Suprapubic skin (tissue), 4 donors: ENCODE results near the gene RAMACL.

Experiments used
- EP300 ChIP-seq: sonication (generic); formaldehyde crosslinking; IDR thresholded peaks from one replicate; pipeline ENCODE4 v1.6.1; 2017; ENCODE audit warnings: antibody characterized with exemption
- POLR2A ChIP-seq, 2 donors: fragments of 450-650 bp; IDR thresholded peaks; one replicate each; pipeline ENCODE4 v1.6.1; 2017; ENCODE audit warnings: antibody characterized with exemption in 2 of 2, mild to moderate bottlenecking in 2 of 2, moderate library complexity in 2 of 2
- POLR2AphosphoS5 ChIP-seq, 3 donors: sonication (generic); formaldehyde crosslinking; IDR thresholded peaks; one replicate each; pipeline ENCODE4 v1.6.1; 2017; ENCODE audit warnings: antibody characterized with exemption in 3 of 3
- TF ChIP-seq, protein P1 (sequence below), 2 donors: fragments of 200-600 bp in 1 of 2; fragments of 450-650 bp in 1 of 2; sonication (generic) in 1 of 2; IDR thresholded peaks; one replicate each; pipeline ENCODE4 v1.5.1; 2016 to 2019; ENCODE audit warnings: antibody characterized with exemption in 2 of 2, mild to moderate bottlenecking in 1 of 2, moderate library complexity in 1 of 2

DNA sequence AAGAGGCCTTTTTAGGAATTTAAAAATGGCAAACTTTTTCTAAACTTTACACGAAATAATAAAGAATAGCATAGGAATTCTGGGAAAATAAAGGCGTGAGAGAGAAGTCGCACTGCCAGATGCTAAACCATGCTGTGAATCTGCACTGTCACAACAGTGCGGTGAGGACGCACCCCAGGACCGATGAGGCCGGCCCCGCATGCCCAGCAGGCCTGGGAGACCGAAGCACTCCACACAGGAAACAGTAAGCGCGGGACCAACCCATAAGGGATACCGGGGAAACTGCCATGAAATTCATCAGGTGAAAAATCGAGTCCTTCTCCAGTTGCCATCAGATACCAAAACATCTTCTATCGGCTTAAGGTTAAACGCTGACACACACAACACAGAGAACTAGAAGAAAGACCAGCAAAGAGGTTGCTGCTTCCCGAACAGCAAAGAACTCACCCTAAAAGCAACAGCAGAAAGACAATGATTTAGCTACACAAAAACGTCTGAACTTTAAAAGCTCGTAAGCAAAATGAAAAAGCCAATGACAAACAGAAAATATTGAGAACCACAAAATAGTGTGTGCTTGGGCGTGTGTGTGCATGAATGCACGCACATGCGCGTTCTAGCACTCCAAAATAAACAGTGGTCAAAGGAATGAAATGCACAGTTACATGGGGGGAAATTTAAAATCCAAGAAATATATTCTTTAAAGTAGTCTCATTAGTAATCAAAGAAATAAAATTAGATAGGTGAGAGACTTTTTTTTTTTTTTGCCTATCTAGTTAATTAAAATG, 15.4 kb downstream of the RAMACL start:
- TF ChIP-seq EP300 (no peak), POLR2A (IDR thresholded peaks at IDR 0.05) (no peak), POLR2AphosphoS5 (IDR thresholded peaks at IDR 0.05) (no peak)
- TF ChIP-seq, protein P1, sequence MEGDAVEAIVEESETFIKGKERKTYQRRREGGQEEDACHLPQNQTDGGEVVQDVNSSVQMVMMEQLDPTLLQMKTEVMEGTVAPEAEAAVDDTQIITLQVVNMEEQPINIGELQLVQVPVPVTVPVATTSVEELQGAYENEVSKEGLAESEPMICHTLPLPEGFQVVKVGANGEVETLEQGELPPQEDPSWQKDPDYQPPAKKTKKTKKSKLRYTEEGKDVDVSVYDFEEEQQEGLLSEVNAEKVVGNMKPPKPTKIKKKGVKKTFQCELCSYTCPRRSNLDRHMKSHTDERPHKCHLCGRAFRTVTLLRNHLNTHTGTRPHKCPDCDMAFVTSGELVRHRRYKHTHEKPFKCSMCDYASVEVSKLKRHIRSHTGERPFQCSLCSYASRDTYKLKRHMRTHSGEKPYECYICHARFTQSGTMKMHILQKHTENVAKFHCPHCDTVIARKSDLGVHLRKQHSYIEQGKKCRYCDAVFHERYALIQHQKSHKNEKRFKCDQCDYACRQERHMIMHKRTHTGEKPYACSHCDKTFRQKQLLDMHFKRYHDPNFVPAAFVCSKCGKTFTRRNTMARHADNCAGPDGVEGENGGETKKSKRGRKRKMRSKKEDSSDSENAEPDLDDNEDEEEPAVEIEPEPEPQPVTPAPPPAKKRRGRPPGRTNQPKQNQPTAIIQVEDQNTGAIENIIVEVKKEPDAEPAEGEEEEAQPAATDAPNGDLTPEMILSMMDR (IDR thresholded peaks at IDR 0.05): no peak
